H1 (cell line): ENCODE measurements around the gene ADCY5.

ENCODE experiments used
- CTCF ChIP-seq, 3 experiments: IDR thresholded peaks; 1 replicate in 2 of 3; 2 replicates in 1 of 3; pipeline versions ENCODE4 v1.5.1 to v1.6.1; 2011; ENCODE audit warnings: low read length in 3 of 3, mild to moderate bottlenecking in 3 of 3, inconsistent platforms in 2 of 3, low read depth in 1 of 3, moderate library complexity in 1 of 3; ENCODE audit not compliant: insufficient read depth in 1 of 3; ENCODE audit errors: control extremely low read depth in 1 of 3
- EZH2 ChIP-seq: fragments of 200-600 bp; sonication (generic); IDR thresholded peaks from 2 replicates; pipeline ENCODE4 v1.7.1; 2012; ENCODE audit warnings: low read depth, mild to moderate bottlenecking, moderate library complexity, low read length, inconsistent platforms; ENCODE audit not compliant: severe bottlenecking
- GABPA ChIP-seq: IDR thresholded peaks from 2 replicates; pipeline ENCODE4 v1.6.1; 2011; ENCODE audit warnings: mild to moderate bottlenecking, low read length, moderate library complexity, borderline replicate concordance; ENCODE audit not compliant: insufficient read depth
- JUN ChIP-seq: IDR thresholded peaks from 2 replicates; pipeline ENCODE4 v1.6.1; 2011; ENCODE audit warnings: low read depth, mild to moderate bottlenecking, improper control_type of control experiment, low read length
- NRF1 ChIP-seq: IDR thresholded peaks from 2 replicates; pipeline ENCODE4 v1.6.1; 2011; ENCODE audit warnings: mild to moderate bottlenecking, low read depth, low read length, improper control_type of control experiment
- POLR2A ChIP-seq, 2 experiments: IDR thresholded peaks; 1 replicate in 1 of 2; 2 replicates in 1 of 2; pipeline ENCODE4 v1.6.1; 2011; ENCODE audit warnings: low read depth in 2 of 2, low read length in 2 of 2, mild to moderate bottlenecking in 2 of 2; ENCODE audit errors: control extremely low read depth in 1 of 2
- POU5F1 ChIP-seq: IDR thresholded peaks from 2 replicates; pipeline ENCODE4 v1.6.1; 2011; ENCODE audit warnings: low read depth, mild to moderate bottlenecking, low read length, moderate library complexity
- TAF1 ChIP-seq: IDR thresholded peaks from 2 replicates; pipeline ENCODE4 v1.6.1; 2011; ENCODE audit warnings: mild to moderate bottlenecking, low read depth, low read length
- TEAD4 ChIP-seq: IDR thresholded peaks from 2 replicates; pipeline ENCODE4 v1.6.1; 2012; ENCODE audit warnings: low read depth, low read length, inconsistent platforms, mixed read lengths
- USF2 ChIP-seq: IDR thresholded peaks from 2 replicates; pipeline ENCODE4 v1.6.1; 2011; ENCODE audit warnings: low read length, improper control_type of control experiment
- YY1 ChIP-seq: IDR thresholded peaks from 2 replicates; pipeline ENCODE4 v1.6.1; 2011; ENCODE audit warnings: low read depth, mild to moderate bottlenecking, low read length

GRCh38 chr3:123336001-123336400 is 112.9 kb downstream of the ADCY5 start:
- no peak for TF ChIP-seq NRF1
- no peak for TF ChIP-seq CTCF (IDR thresholded peaks at IDR 0.05; ENCODE audit: control extremely low read depth in 1 of 3, insufficient read depth in 1 of 3, low read depth in 1 of 3, low read length in 3 of 3)
- no peak for TF ChIP-seq POLR2A (IDR thresholded peaks at IDR 0.05; ENCODE audit: control extremely low read depth in 1 of 2, low read depth in 2 of 2, low read length in 2 of 2)
- TF ChIP-seq GABPA = no peak
- TF ChIP-seq YY1 = no peak
- no peak for TF ChIP-seq TEAD4
- no peak for TF ChIP-seq POU5F1
- no peak for TF ChIP-seq EZH2
- no peak for TF ChIP-seq USF2
- TF ChIP-seq TAF1 = no peak
- no peak for TF ChIP-seq JUN
